Activated naive CD8-positive, alpha-beta T cell treated with anti-CD3 and anti-CD28 coated beads, Interleukin-2, amount 10 ng/mL, durations not matched to agents 7 days and 5 days (primary cell): ENCODE measurements around the gene SLC16A9. TPM values are rescaled to one million over a fixed set of nuclear protein-coding genes. Genes with fewer than 3 reads are reported as not detected.
A peak's percentile ranks its signal among the peaks of the same experiment; 100 is the strongest.

Experiments used
- ATAC-seq: fragments of 150-1000 bp; cut with Tn5 transposase; one replicate; pipeline ENCODE4 v1.10.0; 2021; ENCODE audit warnings: low read depth, moderate library complexity
- POLR2A ChIA-PET: fragments of 350-600 bp; sonication (Branson Sonifier 250); formaldehyde crosslinking; loops from one replicate; lab custom pipeline; 2021; ENCODE audit warnings: antibody characterized with exemption; lab: Charles Lee
- DNase-seq: peaks from one replicate; pipeline ENCODE4 v3.0.0; 2021
- H3K27ac Mint-ChIP-seq: one replicate; pipeline ENCODE4 v1.8.0; 2022; ENCODE audit warnings: mild to moderate bottlenecking, mixed read lengths
- H3K27me3 Mint-ChIP-seq: one replicate; pipeline ENCODE4 v1.8.0; 2022; ENCODE audit warnings: mild to moderate bottlenecking, moderate library complexity, mixed read lengths
- H3K36me3 Mint-ChIP-seq: one replicate; pipeline ENCODE4 v1.8.0; 2021; ENCODE audit warnings: mild to moderate bottlenecking, mixed read lengths
- H3K4me1 Mint-ChIP-seq: one replicate; pipeline ENCODE4 v1.8.0; 2021; ENCODE audit warnings: mixed read lengths
- H3K4me3 Mint-ChIP-seq: one replicate; pipeline ENCODE4 v1.8.0; 2022; ENCODE audit warnings: mild to moderate bottlenecking, moderate library complexity, mixed read lengths
- H3K9me3 Mint-ChIP-seq: one replicate; pipeline ENCODE4 v1.8.0; 2021; ENCODE audit warnings: mixed read lengths
- total RNA-seq, 2 experiments: library from RNA; stranded (reverse); gene quantifications; one replicate each; pipeline ENCODE4 v1.2.3, GENCODE V29; 2021

SLC16A9 gene
- total RNA-seq, 2 experiments from 2014 or later: 0.08 to 0.09 TPM

DNA sequence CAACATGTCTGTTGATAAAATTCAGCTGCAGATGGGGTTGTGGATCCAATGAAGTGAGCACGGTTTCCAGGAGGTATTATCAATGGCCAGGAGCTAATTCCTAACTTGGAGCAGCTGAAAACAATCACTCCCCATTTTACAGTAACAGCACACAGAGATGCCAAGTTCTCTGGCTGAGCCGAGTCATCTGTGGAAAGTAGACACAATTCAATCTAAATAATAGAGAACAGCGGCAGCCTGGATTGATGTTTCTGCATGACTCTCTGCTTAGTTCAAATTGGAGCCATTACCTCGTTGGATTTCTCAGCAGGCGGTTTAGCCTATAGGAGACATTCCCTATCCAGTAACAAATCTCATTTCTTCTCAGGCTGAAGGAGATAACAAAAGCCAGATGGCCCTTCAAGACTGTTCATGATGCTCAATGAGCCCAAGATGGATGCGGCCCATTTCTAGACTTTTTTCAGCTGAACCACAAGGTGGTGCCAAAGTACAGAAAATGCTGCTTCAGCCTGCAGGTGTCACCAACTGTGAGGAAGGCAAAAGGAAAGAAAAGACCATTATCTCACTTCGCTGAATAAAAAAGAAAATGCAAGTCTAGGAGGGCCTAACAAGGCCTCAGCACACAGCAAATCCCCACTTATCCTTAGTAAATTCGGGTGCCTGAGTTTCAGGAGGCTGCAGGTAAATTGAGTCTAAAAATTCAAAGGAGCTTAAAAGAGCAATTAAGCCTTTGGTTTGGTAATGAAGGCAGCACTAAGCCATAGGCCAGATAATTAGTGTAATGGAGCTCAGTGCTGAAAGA lies 83.7 kb downstream of the SLC16A9 start:
- H3K27ac Mint-ChIP-seq: no peak overlapping the region

DNA sequence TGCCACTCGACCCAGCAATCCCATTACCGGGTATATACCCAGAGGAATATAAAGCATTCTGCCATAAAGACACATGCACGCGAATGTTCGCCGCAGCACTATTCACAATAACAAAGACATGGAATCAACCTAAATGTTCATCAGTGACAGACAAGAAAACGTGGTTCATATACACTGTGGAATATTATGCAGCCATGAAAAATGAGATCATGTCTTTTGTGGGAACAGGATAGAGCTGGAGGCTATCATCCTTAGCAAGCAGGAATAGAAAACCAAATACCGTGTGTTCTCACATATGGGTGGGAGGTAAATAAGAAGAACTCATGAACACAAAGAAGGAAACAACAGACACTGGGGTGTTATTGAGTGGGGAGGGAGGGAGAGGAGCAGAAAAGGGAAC lies 84.7 kb downstream of the SLC16A9 start:
- POLR2A ChIA-PET: no interaction called here
- Mint-ChIP-seq H3K36me3 (no peaks in the 10 kb centered on the region), H3K9me3 (no peaks in the 10 kb centered on the region), H3K27ac (no peak overlapping the region), H3K27me3 (peaks cover 4% of the 10 kb centered on the region), H3K4me3 (no peak overlapping the region), H3K4me1 (peaks cover 4% of the 10 kb centered on the region)
- ATAC-seq: no peak
- DNase-seq: no peak

More for the DNA sequence above, 83.7 kb downstream of the SLC16A9 start:
- H3K4me1 Mint-ChIP-seq: peaks cover 4% of the 10 kb centered on the region
- no peak overlapping the region for H3K4me3 Mint-ChIP-seq
- ATAC-seq (peak; percentile 86), DNase-seq (no peak)
- peaks cover 12% of the 10 kb centered on the region for H3K27me3 Mint-ChIP-seq
- POLR2A ChIA-PET: interaction anchor here (1.3 kb wide), 1 partner anchor 282 kb away, joined by 6 read pairs; no protein-coding TSS in a partner anchor
- no peaks in the 10 kb centered on the region for H3K9me3 Mint-ChIP-seq
- no peaks in the 10 kb centered on the region for H3K36me3 Mint-ChIP-seq

DNA sequence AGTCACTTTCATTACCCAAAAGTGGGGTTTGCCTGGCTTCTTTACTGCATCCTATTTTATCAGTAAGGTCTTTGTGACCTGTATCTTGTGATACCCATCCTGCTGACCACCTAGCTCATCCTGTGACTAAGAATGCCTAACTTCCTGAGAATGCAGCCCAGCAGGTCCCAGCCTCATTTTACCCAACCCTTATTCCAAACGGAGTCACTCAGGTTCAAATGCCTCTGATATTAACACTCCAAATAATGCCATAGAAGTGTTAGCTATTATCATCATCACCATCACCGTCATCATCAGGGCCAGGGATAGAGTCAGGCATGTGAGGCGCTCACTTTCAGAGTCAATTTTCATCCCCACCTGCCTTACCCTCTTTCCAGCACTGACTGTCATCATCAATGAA lies 85.5 kb downstream of the SLC16A9 start:
- H3K27ac Mint-ChIP-seq: no peak overlapping the region
- H3K27me3 Mint-ChIP-seq: no peaks in the 10 kb centered on the region
- POLR2A ChIA-PET: no interaction called here
- H3K4me3 Mint-ChIP-seq: no peak overlapping the region
- peaks cover 4% of the 10 kb centered on the region for H3K4me1 Mint-ChIP-seq
- DNase-seq: no peak
- H3K36me3 Mint-ChIP-seq: no peaks in the 10 kb centered on the region
- no peaks in the 10 kb centered on the region for H3K9me3 Mint-ChIP-seq
- ATAC-seq: no peak

DNA sequence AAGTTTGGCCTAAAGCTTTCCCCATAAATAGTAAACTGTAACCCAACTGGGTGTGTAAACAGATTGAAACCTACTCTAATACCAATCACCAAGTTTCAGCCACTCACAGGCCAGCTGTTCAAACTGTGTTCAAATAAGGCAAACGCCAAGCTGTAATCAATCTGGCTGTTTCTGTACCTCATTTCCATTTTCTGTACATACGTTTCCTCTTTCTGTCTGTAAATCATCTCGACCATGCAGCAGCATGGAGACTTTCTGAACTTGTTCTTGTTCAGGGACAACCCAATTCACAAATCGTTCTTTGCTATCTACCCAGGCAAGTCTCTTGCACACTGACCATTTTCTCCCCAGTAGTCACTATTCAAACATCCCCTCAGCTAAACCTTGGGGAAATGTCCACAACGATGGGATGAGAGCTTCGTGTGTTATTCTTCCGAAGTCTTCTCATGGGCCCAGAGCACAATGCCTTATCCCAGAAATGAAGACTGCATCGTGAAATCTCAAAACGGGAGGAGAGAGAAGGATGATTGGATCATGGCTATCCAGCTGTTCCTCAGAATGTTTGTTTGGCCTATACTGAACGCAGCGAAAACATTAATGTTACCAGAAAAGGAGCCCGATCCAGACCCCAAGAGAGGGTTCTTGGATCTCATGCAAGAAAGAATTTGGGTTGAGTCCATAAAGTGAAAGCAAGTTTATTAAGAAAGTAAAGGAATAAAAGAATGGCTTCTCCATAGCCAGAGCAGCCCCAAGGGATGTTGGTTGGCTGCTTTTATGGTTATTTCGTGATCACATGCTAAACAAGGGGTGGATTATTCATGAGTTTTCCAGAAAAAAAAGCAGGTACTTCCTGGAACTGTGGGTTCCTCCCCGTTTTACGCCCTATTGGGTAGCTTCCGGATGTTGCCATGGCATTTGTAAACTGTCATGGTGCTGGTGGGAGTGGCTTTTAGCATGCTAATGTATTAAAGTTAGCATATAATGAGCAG lies 86.2 kb downstream of the SLC16A9 start:
- H3K27me3 Mint-ChIP-seq: no peaks in the 10 kb centered on the region
- H3K27ac Mint-ChIP-seq: no peak overlapping the region
- peaks cover 4% of the 10 kb centered on the region for H3K4me1 Mint-ChIP-seq
- no peaks in the 10 kb centered on the region for H3K9me3 Mint-ChIP-seq
- POLR2A ChIA-PET: interaction anchor here (0.6 kb wide), 1 partner anchor 14 kb away, joined by 4 read pairs; no protein-coding TSS in a partner anchor
- H3K36me3 Mint-ChIP-seq: no peaks in the 10 kb centered on the region
- H3K4me3 Mint-ChIP-seq: no peak overlapping the region
- DNase-seq (no peak), ATAC-seq (no peak)

DNA sequence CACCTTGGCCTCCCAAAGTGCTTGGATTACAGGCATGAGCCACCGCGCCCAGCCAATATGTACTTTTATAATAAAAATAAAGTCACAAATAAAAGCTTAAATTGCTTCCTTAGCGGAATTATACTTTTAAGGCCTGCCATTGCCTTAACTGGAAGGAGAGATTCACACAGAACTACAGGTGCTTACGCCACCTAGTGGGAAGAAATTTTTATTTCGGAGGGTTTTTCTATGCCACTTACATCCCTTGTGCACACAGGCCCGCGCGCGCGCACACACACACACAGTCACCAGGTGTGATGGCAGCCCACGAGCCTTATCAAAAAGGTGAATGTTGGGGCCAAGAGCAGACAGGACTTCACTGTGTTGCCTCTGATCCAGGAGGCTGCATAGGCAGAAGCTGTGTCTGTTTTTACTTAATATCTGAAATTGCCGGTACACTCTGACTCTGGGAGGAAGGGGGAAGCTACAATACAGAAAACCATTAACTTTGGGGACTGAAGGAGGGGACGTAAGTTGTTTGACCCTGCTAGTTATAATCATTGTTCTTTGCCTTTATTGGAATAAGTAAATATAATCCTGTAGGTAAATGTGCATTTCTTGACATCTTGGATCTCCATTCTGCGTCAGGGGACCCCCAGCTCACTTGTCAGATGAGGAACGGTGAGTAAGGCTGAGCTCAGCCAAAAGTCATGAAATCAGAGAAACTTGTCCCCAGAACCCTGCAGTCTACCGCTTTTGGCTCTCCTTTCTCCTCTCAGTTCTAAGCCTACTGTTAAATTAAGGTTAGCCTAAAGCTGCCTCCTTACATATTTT lies 87.1 kb downstream of the SLC16A9 start:
- Mint-ChIP-seq H3K27ac (no peak overlapping the region), H3K36me3 (no peaks in the 10 kb centered on the region), H3K9me3 (no peaks in the 10 kb centered on the region), H3K4me3 (no peak overlapping the region), H3K27me3 (no peaks in the 10 kb centered on the region), H3K4me1 (peaks cover 4% of the 10 kb centered on the region)
- POLR2A ChIA-PET: interaction anchor here (0.6 kb wide), 1 partner anchor 13 kb away, joined by 4 read pairs; no protein-coding TSS in a partner anchor
- DNase-seq: no peak
- no peak for ATAC-seq

DNA sequence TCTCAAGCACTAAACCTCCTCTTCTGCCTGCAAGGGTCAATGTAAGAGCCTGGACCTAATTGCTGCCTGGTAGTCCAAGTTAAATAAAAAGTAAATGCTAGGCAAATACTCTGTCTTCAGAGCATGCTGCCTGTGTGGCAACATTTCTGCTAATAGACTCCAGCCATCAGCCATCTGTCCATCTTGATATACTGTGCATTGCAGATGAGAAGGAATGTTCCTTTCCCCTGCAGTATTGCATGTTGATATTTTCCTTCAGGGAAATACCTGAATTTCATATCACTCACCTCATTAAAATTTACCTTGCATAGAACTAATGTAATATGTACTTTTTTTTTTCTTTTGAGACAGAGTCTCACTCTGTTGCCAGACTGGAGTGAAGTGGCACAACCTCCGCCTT lies 87.9 kb downstream of the SLC16A9 start:
- no peaks in the 10 kb centered on the region for H3K9me3 Mint-ChIP-seq
- H3K27me3 Mint-ChIP-seq: no peaks in the 10 kb centered on the region
- no peak for ATAC-seq
- no peak for DNase-seq
- H3K27ac Mint-ChIP-seq: no peak overlapping the region
- H3K4me1 Mint-ChIP-seq: peaks cover 4% of the 10 kb centered on the region
- POLR2A ChIA-PET: no interaction called here
- H3K4me3 Mint-ChIP-seq: no peak overlapping the region
- H3K36me3 Mint-ChIP-seq: no peaks in the 10 kb centered on the region

DNA sequence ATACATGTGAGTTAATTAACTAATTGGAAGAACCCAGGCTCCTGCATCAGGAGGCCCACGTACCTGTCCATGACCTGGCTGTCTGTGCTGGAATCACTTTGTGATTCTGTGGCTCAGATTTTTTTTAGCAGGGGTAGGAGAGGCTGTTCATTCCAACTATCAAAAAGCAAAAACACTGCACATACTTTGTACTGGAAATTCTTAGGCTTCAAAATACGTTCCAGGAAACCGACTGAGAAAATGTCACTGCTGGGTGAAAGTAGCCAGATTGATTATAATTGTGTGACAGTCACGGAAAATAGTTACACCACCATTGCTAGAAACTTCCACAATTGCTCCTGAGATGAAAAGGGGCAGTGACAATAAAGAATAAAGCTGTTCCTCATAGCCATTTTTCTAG lies 91.0 kb downstream of the SLC16A9 start:
- no peaks in the 10 kb centered on the region for H3K27me3 Mint-ChIP-seq
- no peaks in the 10 kb centered on the region for H3K4me1 Mint-ChIP-seq

DNA sequence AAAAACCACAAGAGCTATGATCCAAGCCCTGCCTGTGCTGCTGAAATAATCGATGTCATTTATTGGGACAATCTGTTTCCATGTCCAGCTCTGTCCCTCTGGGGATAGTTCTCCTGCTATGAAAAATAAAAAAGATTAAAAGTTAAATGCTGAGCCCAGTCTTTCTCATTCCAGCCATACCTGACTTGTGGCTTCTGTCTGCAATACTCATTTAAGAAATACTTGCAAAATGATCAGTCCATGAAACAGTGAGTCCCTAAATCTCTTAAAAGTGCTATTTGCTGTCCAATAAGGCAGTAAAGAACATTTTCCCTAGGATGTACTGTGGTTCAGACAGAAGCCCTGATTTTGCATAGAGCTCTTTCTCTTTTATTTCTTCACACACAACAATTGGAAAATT lies 91.7 kb downstream of the SLC16A9 start:
- DNase-seq: no peak
- ATAC-seq: no peak
- H3K27me3 Mint-ChIP-seq: no peaks in the 10 kb centered on the region
- H3K4me3 Mint-ChIP-seq: no peak overlapping the region
- H3K36me3 Mint-ChIP-seq: no peaks in the 10 kb centered on the region
- H3K4me1 Mint-ChIP-seq: no peaks in the 10 kb centered on the region
- POLR2A ChIA-PET: no interaction called here
- H3K9me3 Mint-ChIP-seq: no peaks in the 10 kb centered on the region
- H3K27ac Mint-ChIP-seq: no peak overlapping the region

More for the DNA sequence above, 91.0 kb downstream of the SLC16A9 start:
- no peaks in the 10 kb centered on the region for H3K36me3 Mint-ChIP-seq
- POLR2A ChIA-PET: no interaction called here
- no peak overlapping the region for H3K4me3 Mint-ChIP-seq
- DNase-seq: no peak
- H3K27ac Mint-ChIP-seq: no peak overlapping the region
- no peaks in the 10 kb centered on the region for H3K9me3 Mint-ChIP-seq
- no peak for ATAC-seq

DNA sequence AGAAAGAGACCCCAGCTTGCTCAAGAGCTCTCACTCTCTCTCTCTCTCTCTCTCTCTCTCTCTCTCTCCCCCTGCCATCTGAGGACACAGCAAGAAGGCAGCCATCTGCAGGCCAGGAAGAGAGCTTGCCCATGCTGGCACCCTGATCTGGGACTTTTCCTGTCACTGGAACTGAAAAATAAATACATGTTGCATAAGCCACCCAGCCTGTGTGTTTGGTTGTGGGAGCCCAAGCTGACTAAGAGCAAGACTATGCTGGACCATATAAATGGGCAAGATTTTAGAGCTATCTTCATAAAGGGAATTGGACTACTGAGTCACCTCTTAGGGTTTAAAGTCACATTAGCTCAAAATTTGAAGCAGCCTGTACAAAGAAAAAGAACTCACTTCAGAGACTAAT lies 98.6 kb downstream of the SLC16A9 start:
- no peaks in the 10 kb centered on the region for H3K4me1 Mint-ChIP-seq
- no peaks in the 10 kb centered on the region for H3K36me3 Mint-ChIP-seq

DNA sequence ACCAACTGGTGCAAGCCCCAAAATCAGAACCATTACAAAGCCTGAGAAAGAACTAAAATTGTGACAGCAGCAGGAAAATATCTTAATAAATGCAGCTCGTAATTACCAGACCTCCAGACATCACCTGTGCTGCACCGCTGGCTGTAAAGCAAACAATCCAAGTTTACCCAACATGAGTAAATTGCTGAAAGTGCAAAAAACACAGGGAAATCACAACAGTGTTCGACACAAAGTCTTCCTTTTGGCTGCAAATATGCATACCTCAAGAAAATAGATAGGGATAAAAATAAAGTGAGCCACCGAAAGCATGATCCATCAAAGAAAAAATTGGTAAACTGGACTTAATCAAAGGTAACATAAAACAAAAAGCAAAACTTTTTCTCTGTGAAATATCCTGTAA lies 101.7 kb downstream of the SLC16A9 start:
- DNase-seq: no peak
- H3K27ac Mint-ChIP-seq: no peak overlapping the region
- POLR2A ChIA-PET: no interaction called here

More for the DNA sequence above, 98.6 kb downstream of the SLC16A9 start:
- Mint-ChIP-seq H3K27me3 (peaks cover 5% of the 10 kb centered on the region), H3K27ac (no peak overlapping the region), H3K9me3 (no peaks in the 10 kb centered on the region), H3K4me3 (no peak overlapping the region)
- ATAC-seq: no peak
- no peak for DNase-seq
- POLR2A ChIA-PET: no interaction called here

DNA sequence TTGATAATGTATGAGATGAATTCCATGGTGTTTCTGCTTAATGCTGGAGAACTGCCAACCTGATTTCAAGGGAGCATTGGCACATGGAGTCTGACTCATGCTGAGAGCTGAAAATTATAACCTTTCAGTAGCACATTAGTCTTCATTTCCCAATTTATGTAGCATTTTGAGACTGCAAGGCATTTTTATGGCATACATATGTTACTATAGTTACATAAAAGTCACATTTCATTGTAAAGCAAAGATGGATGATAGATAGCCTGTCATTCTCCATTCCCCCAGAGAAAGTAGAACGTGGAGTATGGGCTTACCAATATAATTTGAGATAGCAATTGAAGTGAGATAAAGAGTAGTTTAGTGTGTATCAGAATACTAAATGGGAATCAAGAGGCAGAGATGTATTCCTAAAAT lies 103.1 kb downstream of the SLC16A9 start:
- POLR2A ChIA-PET: no interaction called here
- H3K27me3 Mint-ChIP-seq: peaks cover 8% of the 10 kb centered on the region
- no peaks in the 10 kb centered on the region for H3K9me3 Mint-ChIP-seq
- no peaks in the 10 kb centered on the region for H3K4me1 Mint-ChIP-seq
- no peak overlapping the region for H3K4me3 Mint-ChIP-seq
- ATAC-seq: no peak
- no peaks in the 10 kb centered on the region for H3K36me3 Mint-ChIP-seq
- DNase-seq: no peak
- no peak overlapping the region for H3K27ac Mint-ChIP-seq

More for the DNA sequence above, 101.7 kb downstream of the SLC16A9 start:
- ATAC-seq: no peak
- Mint-ChIP-seq H3K36me3 (no peaks in the 10 kb centered on the region), H3K4me1 (no peaks in the 10 kb centered on the region), H3K4me3 (no peak overlapping the region), H3K27me3 (peaks cover 8% of the 10 kb centered on the region), H3K9me3 (no peaks in the 10 kb centered on the region)

DNA sequence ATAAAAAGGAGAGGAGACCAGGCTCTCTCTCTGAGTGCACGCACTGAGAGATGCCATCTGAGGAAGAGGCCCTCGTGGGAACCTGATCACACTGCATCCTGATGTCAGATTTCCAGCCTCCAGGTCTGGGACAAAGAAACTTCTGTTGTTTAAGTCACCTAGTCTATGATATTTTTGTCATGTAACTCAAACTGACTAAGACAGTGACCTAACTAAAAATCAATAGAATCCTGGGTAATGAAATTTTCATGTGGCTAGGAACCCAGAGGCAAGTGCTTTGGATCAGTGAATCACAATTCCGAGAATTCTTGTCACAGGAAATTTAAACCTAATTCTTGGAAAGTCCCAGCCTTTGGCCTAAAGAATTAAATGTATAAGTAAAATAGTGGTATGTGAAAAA lies 107.7 kb downstream of the SLC16A9 start:
- Mint-ChIP-seq H3K36me3 (no peaks in the 10 kb centered on the region), H3K4me1 (no peaks in the 10 kb centered on the region), H3K27me3 (peaks cover 5% of the 10 kb centered on the region), H3K9me3 (no peaks in the 10 kb centered on the region), H3K27ac (no peak overlapping the region), H3K4me3 (no peak overlapping the region)
- ATAC-seq (no peak), DNase-seq (no peak)
- POLR2A ChIA-PET: no interaction called here
